PC-3 (cell line): Measurements from ENCODE around the gene HEPN1.

ENCODE experiments used
- CTCF ChIP-seq: fragments of 300-600 bp; sonication (generic); conservative IDR thresholded peaks from 2 replicates; pipeline ENCODE4 v1.5.1; 2017; ENCODE audit warnings: antibody characterized with exemption, low read depth, mild to moderate bottlenecking, low read length
- EZH2 ChIP-seq: fragments of 300-600 bp; sonication (generic); IDR thresholded peaks from one replicate; pipeline ENCODE4 v1.6.1; 2017; ENCODE audit warnings: antibody characterized with exemption, mild to moderate bottlenecking, low read length; ENCODE audit not compliant: unreplicated experiment

DNA sequence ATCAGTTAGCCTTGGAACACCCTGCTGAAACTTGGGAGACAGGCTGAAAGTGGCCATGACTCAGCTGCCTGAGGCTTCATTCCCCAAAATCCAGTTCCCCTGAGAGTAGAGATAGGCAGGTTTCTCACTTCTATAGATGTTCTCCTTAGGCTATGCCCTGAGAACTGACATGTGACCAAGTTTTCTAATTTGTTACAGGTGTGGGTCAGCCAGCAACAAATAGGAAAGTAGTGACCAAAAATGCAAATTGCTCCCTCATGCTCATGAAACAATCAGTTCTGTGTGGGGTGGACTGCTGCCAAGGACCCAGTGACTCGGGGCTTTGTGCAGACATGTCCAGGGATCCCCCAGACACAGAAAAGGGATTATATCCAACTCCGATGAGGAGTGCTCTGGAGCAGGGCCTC lies 27.7 kb downstream of the HEPN1 start:
- TF ChIP-seq CTCF = no peak
- no peak for TF ChIP-seq EZH2
